DOHH2 (cell line): ENCODE measurements around the gene OR1J2.
"Not testable (repeated sequence)": the region's sequence is repeated elsewhere in the genome, so short reads cannot be mapped to it uniquely, and the experiment has no call there.

Experiments used
- H3F3A ChIP-seq: fragments of 200-600 bp; sonication (generic), shearing (Covaris generic); 2 replicates; pipeline ENCODE4 v1.6.0; 2016; ENCODE audit warnings: antibody characterized with exemption, mild to moderate bottlenecking; ENCODE audit not compliant: control insufficient read depth, insufficient read depth
- H3K27ac ChIP-seq: fragments of 200-600 bp; sonication (generic); 2 replicates; pipeline ENCODE4 v1.5.1; 2014; ENCODE audit warnings: low read depth, mild to moderate bottlenecking, low read length, moderate library complexity
- H3K27me3 ChIP-seq: fragments of 200-600 bp; sonication (generic); 2 replicates; pipeline ENCODE4 v1.6.1; 2014; ENCODE audit warnings: mild to moderate bottlenecking, low read length, mixed read lengths; ENCODE audit not compliant: control insufficient read depth
- H3K36me3 ChIP-seq: fragments of 200-600 bp; sonication (generic); 2 replicates; pipeline ENCODE4 v1.6.1; 2014; ENCODE audit warnings: mild to moderate bottlenecking, low read length, moderate library complexity, mixed read lengths; ENCODE audit not compliant: control insufficient read depth
- H3K4me1 ChIP-seq: fragments of 200-600 bp; sonication (generic); 2 replicates; pipeline ENCODE4 v1.6.1; 2014; ENCODE audit warnings: mild to moderate bottlenecking, low read length, mixed read lengths; ENCODE audit not compliant: control insufficient read depth
- H3K4me2 ChIP-seq: fragments of 200-600 bp; sonication (generic); 2 replicates; pipeline ENCODE4 v1.6.0; 2014; ENCODE audit warnings: mild to moderate bottlenecking, low read length, moderate library complexity
- H3K4me3 ChIP-seq: fragments of 200-600 bp; sonication (generic); 2 replicates; pipeline ENCODE4 v1.5.1; 2014; ENCODE audit warnings: mild to moderate bottlenecking, low read length, mixed read lengths
- H3K79me2 ChIP-seq: fragments of 200-600 bp; sonication (generic); 2 replicates; pipeline ENCODE4 v1.6.1; 2014; ENCODE audit warnings: mild to moderate bottlenecking, low read length, mixed read lengths; ENCODE audit not compliant: control insufficient read depth
- H3K9me2 ChIP-seq: fragments of 200-600 bp; sonication (generic); replicated peaks from 2 replicates; pipeline ENCODE4 v1.6.1; 2014; ENCODE audit warnings: mild to moderate bottlenecking, low read length, mixed read lengths; ENCODE audit not compliant: control insufficient read depth
- H3K9me3 ChIP-seq: fragments of 200-600 bp; sonication (generic); 2 replicates; pipeline ENCODE4 v1.6.1; 2014; ENCODE audit warnings: antibody characterized with exemption, low read length, mixed read lengths; ENCODE audit not compliant: control insufficient read depth, insufficient read depth
- H4K20me1 ChIP-seq: fragments of 200-600 bp; sonication (generic); 2 replicates; pipeline ENCODE4 v1.6.0; 2014; ENCODE audit warnings: low read depth, mild to moderate bottlenecking, antibody characterized with exemption, low read length, moderate library complexity; ENCODE audit not compliant: control insufficient read depth, insufficient read depth
- EZH2phosphoT487 ChIP-seq: fragments of 200-600 bp; sonication (generic); IDR thresholded peaks from 2 replicates; pipeline ENCODE4 v1.6.1; 2017; ENCODE audit warnings: borderline replicate concordance, mild to moderate bottlenecking, antibody characterized with exemption, low read length, moderate library complexity, mixed read lengths
- TF ChIP-seq, protein P1 (sequence below): fragments of 200-600 bp; sonication (generic); IDR thresholded peaks from one replicate; pipeline ENCODE4 v1.5.1; 2014; ENCODE audit warnings: antibody characterized with exemption, mild to moderate bottlenecking, low read depth, low read length; ENCODE audit not compliant: poor library complexity, severe bottlenecking

The OR1J2 gene

DNA sequence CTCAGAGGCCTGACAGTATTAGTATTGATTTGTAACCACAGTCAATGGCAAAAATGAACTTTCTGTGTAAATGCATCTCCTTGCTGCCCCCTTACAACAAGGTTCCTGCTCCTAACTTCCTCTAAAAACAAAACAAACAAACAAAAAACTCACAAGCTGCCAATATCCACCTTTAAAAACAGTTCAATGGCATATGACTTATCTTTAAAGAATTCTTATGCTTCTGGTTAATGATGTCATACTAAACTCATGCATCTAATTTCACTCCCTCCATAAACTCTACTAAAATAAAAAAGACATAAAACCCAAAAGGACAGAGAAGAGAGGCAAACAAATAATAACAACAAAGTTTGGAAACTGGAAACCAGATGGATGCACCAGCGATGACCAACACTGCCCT is 25.5 kb downstream of the OR1J2 start:
- Histone ChIP-seq H3K27me3 (no peaks in the 10 kb centered on the region), H3K9me3 (no peaks in the 10 kb centered on the region), H3K4me1 (no peaks in the 10 kb centered on the region), H3F3A (no peaks in the 10 kb centered on the region), H4K20me1 (no peaks in the 10 kb centered on the region), H3K36me3 (no peaks in the 10 kb centered on the region), H3K79me2 (no peaks in the 10 kb centered on the region), H3K4me3 (no peak overlapping the region), H3K27ac (no peak overlapping the region), H3K4me2 (no peak overlapping the region), H3K9me2 (no peaks in the 10 kb centered on the region)
- TF ChIP-seq EZH2phosphoT487 = no peak
- TF ChIP-seq, protein P1, sequence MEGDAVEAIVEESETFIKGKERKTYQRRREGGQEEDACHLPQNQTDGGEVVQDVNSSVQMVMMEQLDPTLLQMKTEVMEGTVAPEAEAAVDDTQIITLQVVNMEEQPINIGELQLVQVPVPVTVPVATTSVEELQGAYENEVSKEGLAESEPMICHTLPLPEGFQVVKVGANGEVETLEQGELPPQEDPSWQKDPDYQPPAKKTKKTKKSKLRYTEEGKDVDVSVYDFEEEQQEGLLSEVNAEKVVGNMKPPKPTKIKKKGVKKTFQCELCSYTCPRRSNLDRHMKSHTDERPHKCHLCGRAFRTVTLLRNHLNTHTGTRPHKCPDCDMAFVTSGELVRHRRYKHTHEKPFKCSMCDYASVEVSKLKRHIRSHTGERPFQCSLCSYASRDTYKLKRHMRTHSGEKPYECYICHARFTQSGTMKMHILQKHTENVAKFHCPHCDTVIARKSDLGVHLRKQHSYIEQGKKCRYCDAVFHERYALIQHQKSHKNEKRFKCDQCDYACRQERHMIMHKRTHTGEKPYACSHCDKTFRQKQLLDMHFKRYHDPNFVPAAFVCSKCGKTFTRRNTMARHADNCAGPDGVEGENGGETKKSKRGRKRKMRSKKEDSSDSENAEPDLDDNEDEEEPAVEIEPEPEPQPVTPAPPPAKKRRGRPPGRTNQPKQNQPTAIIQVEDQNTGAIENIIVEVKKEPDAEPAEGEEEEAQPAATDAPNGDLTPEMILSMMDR = no peak

DNA sequence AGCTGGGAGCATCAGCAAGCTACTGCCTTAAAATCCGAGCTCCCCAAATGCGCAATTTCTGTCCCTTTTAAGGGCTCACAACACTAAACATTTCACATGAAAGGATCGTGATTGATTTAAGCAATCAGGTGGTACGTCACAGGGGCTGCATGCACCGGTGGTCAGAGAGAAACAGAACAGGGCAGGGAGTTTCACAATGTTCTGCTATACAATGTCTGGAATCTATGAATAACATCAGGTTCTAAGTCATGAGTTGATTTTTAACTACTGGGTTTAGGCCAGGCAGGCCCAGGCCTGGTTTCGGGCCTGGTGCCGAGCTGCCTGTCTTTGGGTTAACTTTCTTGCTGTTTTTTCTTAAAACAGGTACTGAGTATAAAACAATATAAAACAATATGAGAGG is 26.5 kb downstream of the OR1J2 start:
- not testable (repeated sequence) for H3K27me3 ChIP-seq, H3K79me2 ChIP-seq, H3K4me2 ChIP-seq, H3F3A ChIP-seq, H3K27ac ChIP-seq, H3K9me2 ChIP-seq, H4K20me1 ChIP-seq, H3K4me1 ChIP-seq, H3K9me3 ChIP-seq, H3K4me3 ChIP-seq, H3K36me3 ChIP-seq

DNA sequence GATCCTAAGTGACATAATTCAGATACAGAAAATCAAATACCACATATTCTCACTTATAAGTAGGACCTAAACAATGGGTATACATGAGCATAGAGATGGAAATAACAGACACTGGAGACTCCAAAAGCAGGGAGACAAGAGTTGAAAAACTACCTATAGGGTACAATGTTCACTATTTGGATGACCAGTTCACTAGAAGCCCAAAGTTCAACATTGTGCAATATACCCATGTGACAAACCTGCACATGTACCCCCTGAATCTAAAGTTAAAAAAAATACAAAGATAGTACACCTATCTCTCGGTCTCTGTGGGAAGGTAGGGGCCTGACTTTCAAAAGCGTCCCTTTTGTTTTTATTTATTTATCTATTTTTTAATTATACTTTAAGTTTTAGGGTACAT is 28.2 kb downstream of the OR1J2 start:
- H4K20me1 ChIP-seq = no peaks in the 10 kb centered on the region
- no peaks in the 10 kb centered on the region for H3K9me3 ChIP-seq
- no peak overlapping the region for H3K27ac ChIP-seq
- no peaks in the 10 kb centered on the region for H3K9me2 ChIP-seq
- no peak overlapping the region for H3K4me2 ChIP-seq
- H3K79me2 ChIP-seq = no peaks in the 10 kb centered on the region
- H3K27me3 ChIP-seq = no peaks in the 10 kb centered on the region
- no peaks in the 10 kb centered on the region for H3K4me1 ChIP-seq
- H3F3A ChIP-seq = no peaks in the 10 kb centered on the region
- TF ChIP-seq, protein P1 = no peak
- no peak for TF ChIP-seq EZH2phosphoT487
- no peak overlapping the region for H3K4me3 ChIP-seq
- H3K36me3 ChIP-seq = no peaks in the 10 kb centered on the region

DNA sequence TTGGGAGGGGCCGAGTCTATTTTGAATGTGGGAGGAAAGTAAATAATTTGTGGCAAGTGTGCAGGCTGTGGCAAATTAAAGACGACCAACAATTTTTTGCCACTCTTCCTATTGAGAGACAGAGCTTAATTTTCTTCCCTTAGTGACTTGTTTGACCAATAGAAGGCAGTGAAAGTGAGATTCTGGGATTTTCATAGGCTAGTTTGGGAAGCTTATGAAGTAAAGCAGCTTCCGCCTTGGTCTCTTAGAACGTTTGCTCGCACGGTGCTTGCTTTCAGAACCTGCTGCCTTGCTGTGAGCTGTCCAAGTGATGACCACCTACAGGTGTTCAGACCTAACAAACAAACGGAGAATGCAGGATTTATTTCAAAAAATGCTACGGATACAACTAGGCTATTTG is 35.6 kb downstream of the OR1J2 start:
- Histone ChIP-seq H3K9me3 (no peaks in the 10 kb centered on the region), H3K27ac (no peak overlapping the region), H3K27me3 (peaks cover 8% of the 10 kb centered on the region; the same call in 1 of the 2 replicates), H3F3A (no peaks in the 10 kb centered on the region), H3K4me3 (no peak overlapping the region), H3K9me2 (no peaks in the 10 kb centered on the region), H3K4me1 (no peaks in the 10 kb centered on the region), H3K36me3 (no peaks in the 10 kb centered on the region), H4K20me1 (no peaks in the 10 kb centered on the region), H3K79me2 (no peaks in the 10 kb centered on the region), H3K4me2 (no peak overlapping the region)
- TF ChIP-seq EZH2phosphoT487 = no peak
- TF ChIP-seq, protein P1 = no peak
